NCI-H2107 (cell line): ENCODE data around the gene SLC25A13.

ENCODE experiments used
- DNase-seq: peaks from one replicate; lab custom pipeline; 2025; lab: John Stamatoyannopoulos, UW

The SLC25A13 gene

GRCh38 chr7:96152706-96153105 is 169.2 kb downstream of the SLC25A13 start:
- DNase-seq = no peak

GRCh38 chr7:96151889-96152288 is 170.0 kb downstream of the SLC25A13 start:
- no peak for DNase-seq

GRCh38 chr7:96144260-96144526 is 177.7 kb downstream of the SLC25A13 start:
- no peak for DNase-seq

GRCh38 chr7:96143495-96144259 is 178.2 kb downstream of the SLC25A13 start:
- DNase-seq = no peak

- DNase-seq = no peak
Measured at GRCh38 chr7:96136600-96137239, 185.2 kb downstream of the SLC25A13 start.

- DNase-seq = no peak
Measured at GRCh38 chr7:96135241-96135640, 186.7 kb downstream of the SLC25A13 start.

GRCh38 chr7:96131525-96131924 is 190.4 kb downstream of the SLC25A13 start:
- no peak for DNase-seq

- DNase-seq = no peak
Measured at GRCh38 chr7:96127746-96128145, 194.2 kb downstream of the SLC25A13 start.

GRCh38 chr7:96126382-96126781 is 195.5 kb downstream of the SLC25A13 start:
- no peak for DNase-seq

- no peak for DNase-seq
Measured at GRCh38 chr7:96122746-96123145, 199.2 kb downstream of the SLC25A13 start.

- DNase-seq = no peak
Measured at GRCh38 chr7:96121752-96122151, 200.1 kb downstream of the SLC25A13 start.

GRCh38 chr7:96120445-96121225 is 201.3 kb downstream of the SLC25A13 start:
- no peak for DNase-seq

GRCh38 chr7:96118449-96119001 is 203.4 kb downstream of the SLC25A13 start:
- DNase-seq = no peak

GRCh38 chr7:96116173-96116572 is 205.7 kb downstream of the SLC25A13 start:
- no peak for DNase-seq

- DNase-seq = no peak
Measured at GRCh38 chr7:96114190-96114589, 207.7 kb downstream of the SLC25A13 start.

GRCh38 chr7:96111405-96111804 is 210.5 kb downstream of the SLC25A13 start:
- no peak for DNase-seq

GRCh38 chr7:96104984-96105383 is 216.9 kb downstream of the SLC25A13 start:
- no peak for DNase-seq

- DNase-seq = no peak
Measured at GRCh38 chr7:96102096-96102811, 219.6 kb downstream of the SLC25A13 start.

GRCh38 chr7:96100737-96101136 is 221.2 kb downstream of the SLC25A13 start:
- no peak for DNase-seq

GRCh38 chr7:96097835-96098234 is 224.1 kb downstream of the SLC25A13 start:
- no peak for DNase-seq

GRCh38 chr7:96093435-96093834 is 228.5 kb downstream of the SLC25A13 start:
- no peak for DNase-seq

- DNase-seq = no peak
Measured at GRCh38 chr7:96090756-96091155, 231.1 kb downstream of the SLC25A13 start.
